ENCODE measurements around the gene PALB2.
"Not testable (repeated sequence)": the region's sequence is repeated elsewhere in the genome, so short reads cannot be mapped to it uniquely, and the experiment has no call there.

Gene PALB2

GRCh38 chr16:23642246-23642774 is 1.2 kb upstream of the PALB2 start:
- no peak for DNase-seq

GRCh38 chr16:23640615-23640930 is 537 bp downstream of the PALB2 start:
- DNase-seq: no peak

- DNase-seq: no peak
These were observed 5.2 kb downstream of the PALB2 start for GRCh38 chr16:23635958-23636357.

GRCh38 chr16:23634461-23635036 is 6.6 kb downstream of the PALB2 start:
- no peak for DNase-seq

GRCh38 chr16:23631874-23632273 is 9.2 kb downstream of the PALB2 start:
- not testable (repeated sequence) for DNase-seq

GRCh38 chr16:23629516-23629915 is 11.6 kb downstream of the PALB2 start:
- no peak for DNase-seq

- no peak for DNase-seq
These were observed 17.0 kb downstream of the PALB2 start for GRCh38 chr16:23624092-23624491.

GRCh38 chr16:23615805-23616204 is 25.3 kb downstream of the PALB2 start:
- DNase-seq: no peak

GRCh38 chr16:23611936-23612335 is 29.2 kb downstream of the PALB2 start:
- DNase-seq: no peak

GRCh38 chr16:23610905-23611304 is 30.2 kb downstream of the PALB2 start:
- DNase-seq: not testable (repeated sequence)

GRCh38 chr16:23609929-23610328 is 31.2 kb downstream of the PALB2 start:
- no peak for DNase-seq

- DNase-seq: no peak
These were observed 32.9 kb downstream of the PALB2 start for GRCh38 chr16:23608194-23608593.

GRCh38 chr16:23607726-23608125 is 33.4 kb downstream of the PALB2 start:
- DNase-seq: no peak

- DNase-seq: peak; percentile 7
These were observed 43.9 kb downstream of the PALB2 start for GRCh38 chr16:23597003-23597756.

GRCh38 chr16:23595951-23596720 is 45.0 kb downstream of the PALB2 start, which contains the start of gene NDUFAB1:
TSS of gene NDUFAB1 (minus strand) at chr16:23596316. CDS start at chr16:23596290, 26 bp downstream.
- peak; percentile 95 for DNase-seq

- peak; percentile 17 for DNase-seq
These were observed 45.7 kb downstream of the PALB2 start for GRCh38 chr16:23595246-23595950.

- DNase-seq: no peak
These were observed 46.9 kb downstream of the PALB2 start for GRCh38 chr16:23594186-23594585.

- DNase-seq: no peak
These were observed 50.9 kb downstream of the PALB2 start for GRCh38 chr16:23590181-23590580.

GRCh38 chr16:23587726-23588125 is 53.4 kb downstream of the PALB2 start:
- no peak for DNase-seq

GRCh38 chr16:23584186-23585076 is 56.7 kb downstream of the PALB2 start:
- no peak for DNase-seq

GRCh38 chr16:23583271-23583670 is 57.8 kb downstream of the PALB2 start:
- DNase-seq: not testable (repeated sequence)

- no peak for DNase-seq
These were observed 59.3 kb downstream of the PALB2 start for GRCh38 chr16:23581764-23582163.
